ENCODE data around the gene DZIP1L. TPM values are rescaled to one million over a fixed set of nuclear protein-coding genes. Genes with fewer than 3 reads are reported as not detected.
"Not testable (repeated sequence)": the region's sequence is repeated elsewhere in the genome, so short reads cannot be mapped to it uniquely, and the experiment has no call there.

DZIP1L gene, protein sequence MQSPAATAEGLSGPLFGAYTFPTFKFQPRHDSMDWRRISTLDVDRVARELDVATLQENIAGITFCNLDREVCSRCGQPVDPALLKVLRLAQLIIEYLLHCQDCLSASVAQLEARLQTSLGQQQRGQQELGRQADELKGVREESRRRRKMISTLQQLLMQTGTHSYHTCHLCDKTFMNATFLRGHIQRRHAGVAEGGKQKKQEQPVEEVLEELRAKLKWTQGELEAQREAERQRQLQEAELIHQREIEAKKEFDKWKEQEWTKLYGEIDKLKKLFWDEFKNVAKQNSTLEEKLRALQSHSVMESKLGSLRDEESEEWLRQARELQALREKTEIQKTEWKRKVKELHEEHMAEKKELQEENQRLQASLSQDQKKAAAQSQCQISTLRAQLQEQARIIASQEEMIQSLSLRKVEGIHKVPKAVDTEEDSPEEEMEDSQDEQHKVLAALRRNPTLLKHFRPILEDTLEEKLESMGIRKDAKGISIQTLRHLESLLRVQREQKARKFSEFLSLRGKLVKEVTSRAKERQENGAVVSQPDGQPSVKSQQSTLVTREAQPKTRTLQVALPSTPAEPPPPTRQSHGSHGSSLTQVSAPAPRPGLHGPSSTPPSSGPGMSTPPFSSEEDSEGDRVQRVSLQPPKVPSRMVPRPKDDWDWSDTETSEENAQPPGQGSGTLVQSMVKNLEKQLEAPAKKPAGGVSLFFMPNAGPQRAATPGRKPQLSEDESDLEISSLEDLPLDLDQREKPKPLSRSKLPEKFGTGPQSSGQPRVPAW
- total RNA-seq: 3.5 and 17.7 TPM in 2 replicates

DNA sequence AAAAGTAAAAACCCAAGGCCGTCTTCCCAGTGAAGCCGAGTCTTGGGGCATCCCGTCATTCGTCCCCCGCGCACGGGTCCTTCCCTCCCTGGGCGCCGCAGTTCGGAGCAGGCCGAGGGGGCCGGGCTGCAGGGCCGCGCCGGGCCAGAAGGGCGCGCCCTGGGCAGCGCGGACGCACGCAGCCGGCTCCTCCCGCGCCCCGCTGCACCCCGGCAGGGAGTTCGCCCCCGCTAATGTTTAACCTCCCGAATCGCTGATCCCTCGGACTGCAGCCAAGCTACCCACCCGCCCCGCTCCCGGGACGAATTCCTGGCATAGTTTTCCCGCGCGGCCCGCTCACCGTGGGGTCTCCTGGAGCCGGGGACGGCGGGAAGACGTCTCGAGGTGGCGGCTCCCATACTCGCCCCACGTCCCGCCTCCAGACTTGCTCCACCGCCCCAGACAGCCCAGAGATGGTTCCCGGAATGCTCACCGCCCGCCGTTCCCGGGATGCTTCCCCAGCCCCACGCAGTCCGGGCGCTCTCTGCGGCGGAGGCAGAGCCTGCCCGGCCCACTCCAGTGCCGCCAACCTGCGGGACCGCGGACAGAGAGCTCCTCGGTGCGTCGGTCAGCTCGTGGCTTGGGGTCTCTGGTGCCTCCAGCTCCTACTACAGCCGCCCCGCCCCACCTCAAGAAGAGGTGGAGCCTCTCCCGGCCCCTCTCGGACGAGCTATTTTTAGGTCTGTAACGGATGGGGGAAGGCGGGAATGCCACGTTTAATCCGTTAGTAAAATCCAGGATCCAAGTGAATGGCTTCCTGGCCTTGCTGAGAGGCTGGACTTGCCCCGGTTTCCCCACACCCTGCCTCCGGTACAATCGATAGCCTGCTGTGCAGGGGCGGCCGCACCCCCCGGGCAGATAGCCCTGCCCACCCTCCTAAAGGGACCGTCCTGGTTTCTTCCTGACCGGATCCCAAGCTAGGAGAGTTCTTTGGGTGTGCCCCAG, at the start of gene DZIP1L:
TSS of gene DZIP1L (minus strand) at position 621 of the 984 bp plus-strand sequence. CDS start 11,637 bp downstream, outside the sequence.
- DNase-seq (ENCODE audit: extremely low read depth, low read depth, low spot score): no peak

DNA sequence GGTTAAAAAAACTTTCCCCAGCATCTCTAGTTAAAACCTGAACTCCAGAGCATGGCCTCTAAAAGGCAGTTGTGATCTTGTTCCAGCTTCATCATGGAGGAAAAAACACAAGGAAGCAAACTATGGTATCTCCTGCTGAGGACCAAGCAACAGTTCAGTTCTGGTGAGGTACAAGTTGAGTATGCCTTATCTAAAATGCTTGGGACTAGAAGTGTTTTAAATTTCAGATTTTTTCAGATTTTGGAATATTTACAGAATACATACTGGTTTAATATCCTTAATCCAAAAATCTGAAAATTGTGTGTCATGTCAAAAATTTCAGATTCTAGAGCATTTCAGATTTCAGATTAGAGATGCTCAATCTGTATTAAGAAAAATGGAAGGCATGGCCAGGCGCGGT, 49.7 kb upstream of the DZIP1L start:
- DNase-seq (ENCODE audit: extremely low read depth, low read depth, low spot score): no peak

DNA sequence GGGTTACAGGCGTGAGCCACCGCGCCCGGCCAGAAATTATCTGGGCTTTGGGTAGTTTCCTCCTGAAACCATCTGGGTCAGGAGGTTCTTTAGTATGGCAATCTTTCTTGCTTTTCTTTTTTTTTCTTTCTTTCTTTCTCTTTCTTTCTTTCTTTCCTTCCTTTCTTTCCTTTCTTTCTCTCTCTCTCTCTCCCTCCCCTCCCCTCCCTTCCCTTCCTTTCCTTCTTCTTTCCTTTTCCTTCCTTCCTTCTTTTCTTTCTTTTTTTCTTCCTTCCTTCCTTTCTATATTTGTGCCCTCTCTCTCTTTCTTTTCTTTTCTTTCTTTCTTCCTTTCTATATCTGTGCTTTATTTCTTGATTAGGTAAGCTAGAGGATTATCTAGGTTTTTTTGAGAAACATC, 42.3 kb upstream of the DZIP1L start:
- no peak for DNase-seq (ENCODE audit: extremely low read depth, low read depth, low spot score)

DNA sequence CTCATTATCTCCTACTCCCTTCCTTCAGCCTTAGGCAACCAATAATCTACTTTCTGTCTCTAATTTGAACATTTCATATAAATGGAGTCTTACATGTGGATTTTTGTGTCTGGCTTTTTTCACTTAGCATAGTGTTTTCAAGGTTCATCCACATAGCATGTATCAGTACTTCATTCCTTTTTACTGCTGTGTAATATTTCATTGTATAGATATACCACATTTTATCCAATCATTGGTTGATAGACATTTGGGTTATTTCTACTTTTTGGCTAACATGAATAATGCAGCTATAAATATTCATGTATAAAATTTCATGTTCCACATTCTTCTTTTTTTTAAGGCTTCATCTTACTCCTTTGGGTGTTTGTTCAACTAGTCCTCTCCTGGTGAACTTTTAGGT, 39.1 kb upstream of the DZIP1L start:
- no peak for DNase-seq (ENCODE audit: extremely low read depth, low read depth, low spot score)

DNA sequence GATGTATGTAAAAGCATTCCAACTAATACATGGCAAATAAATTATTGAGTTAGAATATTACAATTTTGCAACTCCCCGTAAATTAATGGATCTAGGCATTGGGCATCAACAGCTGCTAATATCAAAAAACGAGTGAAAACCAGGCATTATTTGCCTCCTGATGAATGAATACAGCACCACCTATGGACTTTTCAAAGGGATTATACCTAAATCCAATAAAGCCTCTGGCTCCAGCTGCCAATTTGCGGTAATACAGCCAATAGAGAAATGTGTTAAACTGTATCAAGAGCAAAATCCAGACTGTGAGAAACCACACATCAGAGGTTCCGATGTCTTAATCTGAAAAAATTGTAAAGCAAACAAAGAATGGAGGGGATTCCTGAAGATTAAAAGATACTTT, 33.1 kb upstream of the DZIP1L start:
- DNase-seq (ENCODE audit: extremely low read depth, low read depth, low spot score): no peak

DNA sequence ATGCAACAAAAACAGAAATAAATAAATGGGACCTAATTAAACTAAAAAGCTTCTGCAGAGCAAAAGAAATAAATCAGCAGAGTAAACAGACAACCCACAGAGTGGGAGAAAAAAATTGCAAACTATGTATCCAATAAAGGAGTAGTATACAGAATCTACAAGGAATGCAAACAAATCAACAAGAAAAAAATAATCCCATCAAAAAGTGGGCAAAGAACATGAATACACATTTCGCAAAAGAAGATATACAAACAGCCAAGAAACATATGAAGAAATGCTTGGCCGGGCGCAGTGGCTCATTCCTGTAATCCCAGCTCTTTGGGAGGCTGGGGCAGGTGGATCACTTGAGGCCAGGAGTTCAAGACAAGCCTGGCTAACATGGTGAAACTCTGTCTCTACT, 26.8 kb upstream of the DZIP1L start:
- not testable (repeated sequence) for DNase-seq (ENCODE audit: extremely low read depth, low read depth, low spot score)

DNA sequence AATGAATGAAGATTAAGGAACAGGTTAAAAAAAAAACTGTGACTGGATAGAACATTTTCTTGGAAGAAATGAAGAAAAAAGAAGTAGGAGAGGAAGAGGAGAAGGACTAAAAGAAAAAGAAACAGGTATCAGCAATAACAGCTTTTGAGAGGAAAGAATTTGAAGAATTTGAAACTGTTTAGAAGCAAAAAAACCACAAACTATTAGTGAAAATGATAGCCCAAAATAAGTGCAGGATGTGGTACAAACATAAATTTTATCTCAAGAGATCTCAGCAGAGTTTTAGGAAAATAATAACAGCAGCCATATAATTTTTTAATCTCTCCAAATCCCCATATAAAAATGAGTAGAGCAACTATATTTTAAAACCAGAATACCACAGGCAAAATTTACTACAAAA, 25.5 kb upstream of the DZIP1L start:
- DNase-seq (ENCODE audit: extremely low read depth, low read depth, low spot score): no peak

DNA sequence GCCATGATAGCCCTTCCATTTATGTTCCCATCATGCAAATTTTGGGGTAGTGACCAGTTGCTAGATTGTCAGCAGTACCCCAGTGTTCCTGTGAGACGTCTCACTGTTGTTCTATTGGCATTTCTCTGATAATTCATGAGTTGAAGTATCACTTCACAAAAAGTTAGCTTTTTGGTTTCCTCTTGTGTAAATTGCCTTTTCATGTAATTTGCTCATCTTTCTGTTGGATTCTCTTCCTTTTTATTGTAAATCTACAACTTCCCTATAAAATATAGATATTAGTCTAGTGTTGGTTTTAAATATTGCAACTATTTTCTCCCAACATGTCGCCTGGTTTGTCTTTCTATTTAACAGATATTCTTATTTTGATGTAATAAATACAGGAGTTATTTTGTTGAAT, 24.3 kb upstream of the DZIP1L start:
- no peak for DNase-seq (ENCODE audit: extremely low read depth, low read depth, low spot score)

DNA sequence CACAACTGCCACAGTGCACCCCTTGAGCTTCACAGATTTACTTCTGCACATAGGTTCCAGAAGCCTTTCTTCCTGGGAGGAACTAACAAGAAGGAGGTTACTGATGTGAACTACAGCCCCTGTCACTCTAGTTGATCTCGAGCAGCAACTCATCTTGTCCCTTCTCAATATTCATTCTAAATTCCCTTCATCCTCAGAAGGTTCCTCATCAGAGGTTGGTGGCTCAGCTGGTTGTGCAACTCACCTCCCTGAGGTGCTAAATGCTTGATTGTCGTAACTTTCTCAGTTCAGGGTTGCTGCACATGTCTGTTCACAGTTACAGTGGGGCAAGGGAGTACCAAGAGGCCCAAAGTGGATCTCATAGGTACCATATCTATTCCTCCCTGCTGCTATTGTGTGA, 22.5 kb upstream of the DZIP1L start:
- no peak for DNase-seq (ENCODE audit: extremely low read depth, low read depth, low spot score)

DNA sequence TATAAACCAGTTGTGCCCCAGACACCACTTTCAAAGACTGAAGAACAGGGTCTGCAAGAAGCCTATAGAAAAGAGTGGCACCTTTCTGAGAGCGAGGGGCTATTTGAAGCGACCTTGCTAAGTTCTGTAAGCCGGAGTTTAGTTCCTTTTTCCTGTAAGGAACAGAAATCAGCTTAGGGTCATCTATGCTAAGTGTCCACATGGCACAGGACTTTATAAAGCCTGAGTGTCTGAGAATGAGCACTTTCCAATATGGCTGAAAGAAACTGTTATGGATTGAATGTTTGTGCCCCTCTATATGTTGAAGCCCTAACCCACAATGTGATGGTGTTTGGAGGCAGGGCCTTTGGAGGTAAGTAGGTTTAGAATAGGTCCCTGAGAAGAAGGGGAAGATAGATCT, 20.8 kb upstream of the DZIP1L start:
- no peak for DNase-seq (ENCODE audit: extremely low read depth, low read depth, low spot score)

DNA sequence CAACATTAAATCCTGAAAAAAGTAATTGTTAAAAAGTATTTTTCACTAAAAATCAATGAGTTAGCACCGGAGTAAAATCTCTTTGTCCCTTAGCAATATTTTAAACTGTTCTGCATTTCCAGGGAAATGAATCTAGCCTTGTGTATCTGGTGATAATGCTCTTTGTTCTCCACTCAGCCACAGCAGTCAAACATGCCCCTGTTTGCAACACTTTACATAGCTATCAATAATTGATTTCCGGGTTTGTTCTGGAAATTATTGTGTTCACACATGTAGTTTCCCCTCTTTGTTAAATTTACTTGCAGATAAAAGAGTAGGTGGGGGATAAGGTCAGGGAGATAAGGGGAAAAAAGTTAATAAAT, 20.4 kb upstream of the DZIP1L start:
- DNase-seq (ENCODE audit: extremely low read depth, low read depth, low spot score): no peak

DNA sequence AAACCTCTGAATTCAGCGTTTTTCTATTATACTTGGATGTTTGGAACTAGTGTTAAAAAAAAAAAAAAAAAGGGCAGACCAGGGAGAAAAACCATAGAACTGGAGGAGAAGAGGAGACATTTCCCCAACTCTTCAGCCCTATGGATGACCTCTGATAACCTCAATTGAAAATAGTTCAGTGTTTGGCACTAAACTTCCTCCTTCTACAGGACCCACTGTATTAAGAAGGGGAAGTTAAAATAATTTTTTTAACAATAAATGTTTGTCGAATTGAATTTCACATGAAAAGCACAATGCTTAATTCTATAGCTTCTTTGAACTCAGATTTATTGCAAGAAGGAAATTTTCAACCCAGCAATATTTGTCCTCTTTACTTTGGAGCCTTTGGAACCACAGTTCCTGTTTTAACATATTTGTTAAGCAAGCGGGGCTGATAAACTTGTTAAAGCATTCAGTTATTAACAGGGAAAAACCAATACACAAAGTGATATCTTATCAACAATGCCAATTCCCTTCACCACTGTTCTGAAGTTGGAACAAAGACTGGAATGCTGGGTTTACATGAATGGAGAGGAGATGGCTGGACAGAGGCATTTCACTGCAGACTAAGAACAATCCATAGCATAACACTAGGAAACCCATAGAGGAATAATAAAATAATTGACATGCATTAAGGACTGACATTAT, 19.9 kb upstream of the DZIP1L start:
- DNase-seq (ENCODE audit: extremely low read depth, low read depth, low spot score): no peak

DNA sequence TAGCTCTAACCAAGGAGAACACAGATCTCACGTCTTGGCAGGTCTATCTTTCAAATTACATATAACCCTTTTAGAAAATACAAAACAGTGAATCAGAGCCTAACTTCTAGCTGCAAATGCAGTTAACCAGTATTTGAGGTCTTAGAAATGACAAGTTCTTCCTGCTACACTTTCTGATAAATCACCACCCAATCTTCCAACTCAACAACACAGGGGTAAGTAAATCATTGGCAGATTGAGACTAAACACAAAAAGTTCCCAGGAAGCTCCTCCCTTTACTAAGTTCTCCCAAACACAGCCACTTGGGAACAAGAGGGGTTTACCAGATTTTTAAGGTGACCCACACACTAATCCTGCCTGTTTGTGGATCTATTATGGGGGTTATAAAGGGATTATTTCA, 16.8 kb upstream of the DZIP1L start, which contains the start of gene A4GNT:
TSS of gene A4GNT (minus strand) at position 152 of the 400 bp plus-strand sequence. CDS start 1,134 bp downstream, outside the sequence.
- DNase-seq (ENCODE audit: extremely low read depth, low read depth, low spot score): no peak

DNA sequence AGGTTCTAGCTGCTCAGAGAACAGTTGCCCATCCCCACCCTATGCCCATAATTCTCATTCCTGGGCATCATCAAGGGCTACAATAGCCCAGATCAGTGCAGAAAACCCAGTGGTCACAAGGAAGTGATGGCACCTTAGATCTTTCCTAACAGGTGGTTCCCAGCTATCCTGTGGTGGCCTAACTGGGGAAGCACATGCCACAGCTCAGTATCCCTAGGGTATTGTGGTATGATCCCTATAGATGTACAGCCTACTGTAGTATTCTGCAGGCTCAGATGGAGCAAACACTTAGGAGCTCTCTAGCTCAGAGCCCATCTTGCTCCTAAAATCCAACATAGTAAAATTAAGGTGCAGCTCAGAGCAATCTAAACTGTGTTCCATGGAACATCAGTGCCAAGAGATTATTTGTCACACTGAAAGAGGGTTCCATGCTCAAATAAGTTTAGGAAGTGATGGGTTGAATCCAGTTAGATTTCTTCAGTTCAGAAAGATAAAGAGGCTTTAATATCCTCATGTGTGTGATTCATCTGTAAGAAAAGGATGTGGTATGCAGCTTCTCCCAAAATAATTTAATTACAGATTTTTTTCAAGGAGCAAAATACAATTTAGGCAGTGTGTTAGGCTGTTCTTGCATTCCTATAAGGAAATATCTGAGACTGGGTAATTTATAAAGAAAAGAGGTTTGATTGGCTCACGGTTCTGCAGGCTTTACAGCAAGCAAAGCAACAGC, 12.4 kb upstream of the DZIP1L start:
- no peak for DNase-seq (ENCODE audit: extremely low read depth, low read depth, low spot score)

DNA sequence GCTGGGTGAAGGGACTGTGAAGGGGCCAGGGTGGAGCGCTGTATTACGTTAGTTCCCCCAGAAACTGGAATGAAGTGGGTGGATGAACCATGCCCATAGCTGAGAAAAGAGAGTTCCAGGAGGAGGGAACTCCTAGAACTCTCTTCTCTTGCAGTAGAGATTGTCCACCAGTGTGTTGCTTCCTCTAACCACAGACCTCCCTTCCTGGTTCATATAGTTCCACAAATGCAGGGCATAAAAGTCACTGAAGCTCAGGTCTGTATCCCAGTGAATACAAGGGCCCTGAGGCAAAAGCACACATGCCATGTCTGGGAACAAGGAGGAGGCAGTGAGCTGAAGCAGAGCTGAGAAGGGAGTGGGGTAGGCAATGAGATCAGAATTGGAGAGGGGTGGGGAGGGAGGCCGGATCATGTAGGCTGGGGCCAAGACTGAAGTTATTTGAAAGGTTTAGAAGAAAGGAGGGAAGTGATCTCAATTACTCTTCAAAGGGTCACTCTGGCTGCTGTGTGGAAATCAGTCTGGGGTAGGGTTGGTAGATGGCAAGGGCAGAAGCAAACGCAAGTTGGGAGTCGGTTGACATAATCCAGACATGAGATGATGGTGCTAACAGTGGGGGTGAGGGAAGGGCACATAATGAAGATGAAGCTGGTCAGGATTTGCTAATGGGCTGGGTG, 10.3 kb upstream of the DZIP1L start:
- DNase-seq (ENCODE audit: extremely low read depth, low read depth, low spot score): no peak

DNA sequence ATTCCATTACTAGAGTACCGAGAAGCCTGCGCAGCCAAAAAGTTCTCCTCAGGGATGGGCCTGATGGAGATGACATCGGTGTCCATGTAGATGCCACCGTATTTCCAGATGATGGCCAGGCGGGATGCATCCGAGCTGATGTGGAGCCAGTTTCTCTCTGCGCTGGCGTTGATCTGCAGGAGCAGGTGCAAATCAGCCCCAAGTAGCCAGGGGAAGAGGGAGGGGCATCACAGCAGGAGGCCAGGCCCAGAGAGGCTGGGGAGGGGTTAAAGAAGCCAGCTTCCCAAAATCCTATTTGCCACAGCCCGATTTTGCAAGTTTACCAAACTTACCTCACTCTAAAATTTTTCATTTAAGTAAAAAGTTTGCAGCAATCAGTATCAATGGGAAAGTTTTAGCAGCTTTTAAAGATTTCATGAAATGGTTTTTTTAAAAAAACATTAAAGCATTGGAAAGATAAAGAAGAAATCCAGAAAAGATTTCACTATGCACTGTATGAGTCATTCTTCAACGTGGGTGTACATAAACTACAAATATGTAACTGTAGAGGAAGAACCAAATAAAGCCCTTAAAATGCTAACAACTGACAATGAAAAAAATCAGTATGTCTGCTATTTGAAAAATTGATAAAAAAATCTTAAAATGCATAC, 9.4 kb upstream of the DZIP1L start:
- no peak for DNase-seq (ENCODE audit: extremely low read depth, low read depth, low spot score)

DNA sequence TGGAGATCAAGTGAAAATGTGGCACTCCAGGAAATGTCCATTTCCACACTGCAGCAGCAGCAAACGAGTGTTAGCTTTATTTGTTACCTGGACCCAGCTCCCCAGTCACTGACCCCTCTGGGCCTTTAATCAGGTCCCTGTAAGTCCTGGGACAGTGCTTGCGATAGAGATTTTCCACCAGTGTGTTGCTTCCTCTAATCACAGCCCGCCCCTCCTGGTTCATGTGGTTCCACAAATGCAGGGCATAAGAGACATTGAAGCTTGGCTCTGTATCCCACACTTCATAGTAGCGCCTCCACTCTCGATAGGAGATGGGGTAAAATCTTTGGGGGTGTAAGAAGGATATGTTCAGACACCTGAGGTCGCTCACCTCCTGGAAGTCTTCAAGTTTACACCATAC, 8.8 kb upstream of the DZIP1L start:
- no peak for DNase-seq (ENCODE audit: extremely low read depth, low read depth, low spot score)

DNA sequence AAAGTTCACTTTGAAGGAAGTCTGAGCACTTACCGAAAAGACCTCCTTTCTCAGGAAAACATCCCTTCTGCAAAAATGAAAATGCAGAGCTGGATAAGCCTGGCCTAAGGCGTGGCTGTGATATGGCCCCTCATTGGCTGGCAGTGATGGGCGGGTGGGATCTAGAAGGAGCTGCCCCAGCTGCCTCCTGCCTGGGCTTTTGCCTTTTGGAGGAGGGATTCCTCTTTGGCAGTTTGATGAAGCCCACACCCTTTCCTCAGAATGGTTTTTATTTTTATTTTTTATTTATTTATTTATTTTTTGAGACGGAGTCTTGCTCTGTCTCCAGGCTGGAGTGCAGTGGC, 4.0 kb upstream of the DZIP1L start:
- DNase-seq (ENCODE audit: extremely low read depth, low read depth, low spot score): no peak

All from glomerular endothelial cell (primary cell).